PC-3 (cell line): ENCODE results near the gene ARL10. TPM values are rescaled to one million over a fixed set of nuclear protein-coding genes. Genes with fewer than 3 reads are reported as not detected.
A peak's percentile ranks its signal among the peaks of the same experiment; 100 is the strongest.

ENCODE experiments used
- ATAC-seq: fragments of 200-7000 bp; cut with Tn5 transposase; 2 replicates; pipeline ENCODE4 v1.9.1; 2020; ENCODE audit warnings: mild to moderate bottlenecking, moderate library complexity
- BruUV-seq: library from RNA; stranded (reverse); fragments of 400-500 nt; replicated peaks from 2 replicates; lab custom pipeline; 2021; lab: Mats Ljungman, UMichigan
- CTCF ChIA-PET: fragments of 300-600 bp; sonication (Branson Sonifier 250); formaldehyde crosslinking; loops from one replicate; lab custom pipeline; 2022; ENCODE audit warnings: antibody characterized with exemption; lab: Charles Lee
- POLR2A ChIA-PET: fragments of 300-600 bp; sonication (Branson Sonifier 250); formaldehyde crosslinking; loops from one replicate; lab custom pipeline; 2022; ENCODE audit warnings: antibody characterized with exemption; ENCODE audit not compliant: unreplicated experiment; lab: Charles Lee
- DNase-seq: peaks from one replicate; pipeline ENCODE4 v3.0.0-alpha.2; 2015
- H2AFZ ChIP-seq: fragments of 300-600 bp; sonication (generic); 2 replicates; pipeline ENCODE4 v1.6.0; 2016; ENCODE audit warnings: antibody characterized with exemption, low read length
- H3F3A ChIP-seq: fragments of 300-600 bp; sonication (generic); one replicate; pipeline ENCODE4 v1.6.0; 2017; ENCODE audit warnings: antibody characterized with exemption, low read length, control low read depth, mild to moderate bottlenecking; ENCODE audit not compliant: unreplicated experiment
- H3K27ac ChIP-seq: fragments of 300-600 bp; sonication (generic); 2 replicates; pipeline ENCODE4 v1.5.1; 2016; ENCODE audit warnings: mild to moderate bottlenecking, low read length
- H3K27me3 ChIP-seq: fragments of 300-600 bp; sonication (generic); 2 replicates; pipeline ENCODE4 v1.6.1; 2016; ENCODE audit warnings: low read length, mixed read lengths
- H3K36me3 ChIP-seq: fragments of 300-600 bp; sonication (generic); 2 replicates; pipeline ENCODE4 v1.6.1; 2016; ENCODE audit warnings: low read depth, mixed run types, low read length, mixed read lengths
- H3K4me1 ChIP-seq: fragments of 300-600 bp; sonication (generic); 2 replicates; pipeline ENCODE4 v1.5.1; 2016; ENCODE audit warnings: low read length; ENCODE audit not compliant: insufficient read depth
- H3K4me2 ChIP-seq: fragments of 300-600 bp; sonication (generic); 2 replicates; pipeline ENCODE4 v1.6.0; 2016; ENCODE audit warnings: low read length
- H3K4me3 ChIP-seq: fragments of 300-600 bp; sonication (generic); 2 replicates; pipeline ENCODE4 v1.5.1; 2016; ENCODE audit warnings: mild to moderate bottlenecking, low read length, mixed read lengths
- H3K79me2 ChIP-seq: fragments of 300-600 bp; sonication (generic); 2 replicates; pipeline ENCODE4 v1.6.1; 2017; ENCODE audit warnings: low read length, mixed read lengths
- H3K9ac ChIP-seq: fragments of 300-600 bp; sonication (generic); 2 replicates; pipeline ENCODE4 v1.6.0; 2016; ENCODE audit warnings: mild to moderate bottlenecking, low read length
- H3K9me2 ChIP-seq: fragments of 300-600 bp; sonication (generic); replicated peaks from 2 replicates; pipeline ENCODE4 v1.6.1; 2016; ENCODE audit warnings: mixed run types, low read length, mixed read lengths
- H3K9me3 ChIP-seq: fragments of 300-600 bp; sonication (generic); 2 replicates; pipeline ENCODE4 v1.6.1; 2016; ENCODE audit warnings: low read length, mixed read lengths
- H4K20me1 ChIP-seq: fragments of 300-600 bp; sonication (generic); 2 replicates; pipeline ENCODE4 v1.6.1; 2016; ENCODE audit warnings: low read length, mixed read lengths
- EZH2 ChIP-seq: fragments of 300-600 bp; sonication (generic); IDR thresholded peaks from one replicate; pipeline ENCODE4 v1.6.1; 2017; ENCODE audit warnings: antibody characterized with exemption, mild to moderate bottlenecking, low read length; ENCODE audit not compliant: unreplicated experiment
- EZH2phosphoT487 ChIP-seq: fragments of 300-600 bp; sonication (generic); IDR thresholded peaks from 2 replicates; pipeline ENCODE4 v1.6.1; 2018; ENCODE audit warnings: mild to moderate bottlenecking, antibody characterized with exemption, low read length, borderline replicate concordance
- intact Hi-C: fragments of 100-400 bp; cut with micrococcal nuclease; formaldehyde crosslinking; loops from 2 replicates; pipeline ENCODE4 v1.9.0; 2023
- total RNA-seq: library from RNA; depleted of rRNA; stranded (reverse); fragments of >200 nt; gene quantifications from 2 replicates; pipeline ENCODE4 v1.2.3, GENCODE V29; 2014
- TF ChIP-seq, protein P1 (sequence below): fragments of 300-600 bp; sonication (generic); conservative IDR thresholded peaks from 2 replicates; pipeline ENCODE4 v1.5.1; 2017; ENCODE audit warnings: antibody characterized with exemption, low read depth, mild to moderate bottlenecking, low read length

The ARL10 gene
- total RNA-seq, 1 experiment from 2014 or later: 0.15 TPM

DNA sequence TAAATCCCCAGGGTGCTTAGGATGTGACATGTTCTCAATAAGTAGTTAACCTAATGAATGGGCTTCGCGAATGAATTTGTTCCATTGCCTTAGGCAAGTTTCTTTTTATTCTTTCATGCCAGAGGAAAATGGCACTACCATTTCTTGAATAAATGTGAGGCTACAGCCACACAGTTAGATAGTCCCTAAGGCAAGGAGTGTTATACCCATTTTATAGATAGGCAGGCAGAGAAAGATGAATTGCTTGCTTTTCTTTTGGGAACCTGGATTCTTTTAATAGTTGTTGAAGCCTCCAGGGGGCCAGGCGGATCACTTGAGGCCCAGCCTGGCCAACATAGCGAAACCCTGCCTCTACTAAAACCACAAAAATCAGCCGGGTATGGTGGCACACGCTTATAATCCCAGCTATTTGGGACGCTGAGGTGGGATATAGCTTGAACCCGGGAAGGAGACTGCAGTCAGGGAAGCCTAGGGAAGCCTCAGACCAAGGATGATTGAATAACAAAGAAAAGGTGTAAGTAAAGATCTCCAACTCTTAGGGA lies 22.2 kb downstream of the ARL10 start:
- no peak for TF ChIP-seq EZH2phosphoT487
- TF ChIP-seq, protein P1, sequence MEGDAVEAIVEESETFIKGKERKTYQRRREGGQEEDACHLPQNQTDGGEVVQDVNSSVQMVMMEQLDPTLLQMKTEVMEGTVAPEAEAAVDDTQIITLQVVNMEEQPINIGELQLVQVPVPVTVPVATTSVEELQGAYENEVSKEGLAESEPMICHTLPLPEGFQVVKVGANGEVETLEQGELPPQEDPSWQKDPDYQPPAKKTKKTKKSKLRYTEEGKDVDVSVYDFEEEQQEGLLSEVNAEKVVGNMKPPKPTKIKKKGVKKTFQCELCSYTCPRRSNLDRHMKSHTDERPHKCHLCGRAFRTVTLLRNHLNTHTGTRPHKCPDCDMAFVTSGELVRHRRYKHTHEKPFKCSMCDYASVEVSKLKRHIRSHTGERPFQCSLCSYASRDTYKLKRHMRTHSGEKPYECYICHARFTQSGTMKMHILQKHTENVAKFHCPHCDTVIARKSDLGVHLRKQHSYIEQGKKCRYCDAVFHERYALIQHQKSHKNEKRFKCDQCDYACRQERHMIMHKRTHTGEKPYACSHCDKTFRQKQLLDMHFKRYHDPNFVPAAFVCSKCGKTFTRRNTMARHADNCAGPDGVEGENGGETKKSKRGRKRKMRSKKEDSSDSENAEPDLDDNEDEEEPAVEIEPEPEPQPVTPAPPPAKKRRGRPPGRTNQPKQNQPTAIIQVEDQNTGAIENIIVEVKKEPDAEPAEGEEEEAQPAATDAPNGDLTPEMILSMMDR: no peak
- TF ChIP-seq EZH2: no peak
- no peak for ATAC-seq
- no peaks in the 10 kb centered on the region for H3K9me2 ChIP-seq
- H3K4me1 ChIP-seq: peaks cover 14% of the 10 kb centered on the region
- peaks cover 62% of the 10 kb centered on the region for H3K36me3 ChIP-seq
- BruUV-seq: no TSS peak
- H3K27ac ChIP-seq: peak overlapping the region; percentile 94; the same call in 1 of the 2 replicates
- no peak overlapping the region for H2AFZ ChIP-seq
- H4K20me1 ChIP-seq: peaks cover 32% of the 10 kb centered on the region
- peak overlapping the region; percentile 94 for H3K4me3 ChIP-seq
- H3K4me2 ChIP-seq: peak overlapping the region; percentile 99
- intact Hi-C loops: no loop called here
- no peaks in the 10 kb centered on the region for H3K27me3 ChIP-seq
- CTCF ChIA-PET: no interaction called here
- no peaks in the 10 kb centered on the region for H3K9me3 ChIP-seq
- H3F3A ChIP-seq: no peaks in the 10 kb centered on the region
- peaks cover 67% of the 10 kb centered on the region for H3K79me2 ChIP-seq
- POLR2A ChIA-PET: no interaction called here
- H3K9ac ChIP-seq: peak overlapping the region; percentile 98
- no peak for DNase-seq

GRCh38 chr5:176388003-176388443 lies 22.7 kb downstream of the ARL10 start:
- ATAC-seq: no peak
- DNase-seq: peak; percentile 23
- Histone ChIP-seq H3K36me3 (peaks cover 56% of the 10 kb centered on the region), H3K79me2 (peaks cover 67% of the 10 kb centered on the region), H3K9me3 (no peaks in the 10 kb centered on the region), H3K27ac (peak overlapping the region; percentile 94), H3K4me1 (peaks cover 14% of the 10 kb centered on the region), H3K4me2 (peak overlapping the region; percentile 99), H3K9ac (peak overlapping the region; percentile 98), H3K4me3 (peak overlapping the region; percentile 94), H3K27me3 (no peaks in the 10 kb centered on the region), H3F3A (no peaks in the 10 kb centered on the region), H2AFZ (peak overlapping the region; percentile 97), H4K20me1 (peaks cover 32% of the 10 kb centered on the region), H3K9me2 (no peaks in the 10 kb centered on the region)
- POLR2A ChIA-PET: interaction anchor here (0.5 kb wide), 1 partner anchor 280 kb away, joined by 3 read pairs; no protein-coding TSS in a partner anchor
- TSS peak; percentile 49 for BruUV-seq
- CTCF ChIA-PET: no interaction called here
- TF ChIP-seq EZH2phosphoT487: no peak
- no peak for TF ChIP-seq EZH2
- TF ChIP-seq, protein P1: no peak
- intact Hi-C loops: loop anchor here (1.0 kb wide), 2 partner anchors 60 to 149 kb away; partner anchors contain the start of genes FAF2 and RNF44
